HL-60 (cell line): Measurements from ENCODE around the gene WDR93.

ENCODE experiments used
- POLR2AphosphoS5 ChIP-seq: IDR thresholded peaks from 2 replicates; pipeline ENCODE4 v1.6.1; 2012; ENCODE audit warnings: low read depth
- TF ChIP-seq, protein P1 (sequence below): IDR thresholded peaks from one replicate; pipeline ENCODE4 v1.5.1; 2011; ENCODE audit warnings: low read length, control low read depth, inconsistent platforms; ENCODE audit not compliant: insufficient read depth

DNA sequence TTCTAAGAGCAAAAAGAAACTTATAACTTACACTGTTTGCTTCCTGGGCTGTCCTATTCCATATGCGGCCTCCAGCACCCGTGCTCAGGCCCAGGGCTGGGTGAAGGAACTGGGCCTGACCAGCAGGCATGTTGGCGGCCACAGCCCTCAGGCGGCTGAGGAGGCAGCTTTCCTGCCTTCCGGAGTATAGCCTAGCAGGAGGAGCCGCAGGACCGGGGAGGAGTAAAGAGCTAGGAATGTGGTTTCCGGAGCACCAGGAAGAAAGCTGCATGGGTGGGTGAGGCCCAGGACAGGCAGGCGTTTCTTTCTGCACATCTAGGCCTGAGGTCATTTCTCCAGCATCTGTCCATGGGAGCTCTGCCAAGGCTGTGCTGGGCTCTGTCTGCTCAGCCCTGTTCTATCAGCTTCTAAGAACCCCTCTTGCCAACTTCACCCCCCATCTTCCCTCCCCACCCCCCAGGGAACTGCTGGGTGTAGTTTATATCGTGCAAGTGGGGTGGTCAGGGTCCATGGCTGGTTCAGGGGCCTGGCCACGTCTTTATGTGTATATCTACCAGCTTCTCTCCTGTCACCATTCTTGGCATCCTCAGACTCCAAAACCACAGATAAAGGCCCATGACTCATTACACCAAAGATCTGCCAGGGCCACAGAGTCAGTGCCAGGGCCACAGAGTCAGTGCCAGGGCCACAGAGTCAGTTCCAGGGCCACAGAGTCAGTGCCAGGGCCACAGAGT is 27.6 kb upstream of the WDR93 start:
- TF ChIP-seq, protein P1, sequence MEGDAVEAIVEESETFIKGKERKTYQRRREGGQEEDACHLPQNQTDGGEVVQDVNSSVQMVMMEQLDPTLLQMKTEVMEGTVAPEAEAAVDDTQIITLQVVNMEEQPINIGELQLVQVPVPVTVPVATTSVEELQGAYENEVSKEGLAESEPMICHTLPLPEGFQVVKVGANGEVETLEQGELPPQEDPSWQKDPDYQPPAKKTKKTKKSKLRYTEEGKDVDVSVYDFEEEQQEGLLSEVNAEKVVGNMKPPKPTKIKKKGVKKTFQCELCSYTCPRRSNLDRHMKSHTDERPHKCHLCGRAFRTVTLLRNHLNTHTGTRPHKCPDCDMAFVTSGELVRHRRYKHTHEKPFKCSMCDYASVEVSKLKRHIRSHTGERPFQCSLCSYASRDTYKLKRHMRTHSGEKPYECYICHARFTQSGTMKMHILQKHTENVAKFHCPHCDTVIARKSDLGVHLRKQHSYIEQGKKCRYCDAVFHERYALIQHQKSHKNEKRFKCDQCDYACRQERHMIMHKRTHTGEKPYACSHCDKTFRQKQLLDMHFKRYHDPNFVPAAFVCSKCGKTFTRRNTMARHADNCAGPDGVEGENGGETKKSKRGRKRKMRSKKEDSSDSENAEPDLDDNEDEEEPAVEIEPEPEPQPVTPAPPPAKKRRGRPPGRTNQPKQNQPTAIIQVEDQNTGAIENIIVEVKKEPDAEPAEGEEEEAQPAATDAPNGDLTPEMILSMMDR: no peak
- no peak for TF ChIP-seq POLR2AphosphoS5
